SK-N-SH treated with all-trans-retinoic acid at 6 μM for 48 hours (cell line): ENCODE measurements around the gene CIBAR2.

Experiments
- ATAC-seq: fragments of 200-7000 bp; cut with Tn5 transposase; 3 replicates; pipeline ENCODE4 v1.9.1; 2020; ENCODE audit warnings: mild to moderate bottlenecking, moderate library complexity
- ARNTL ChIP-seq: fragments of 450-650 bp; formaldehyde crosslinking; IDR thresholded peaks from 2 replicates; pipeline ENCODE4 v1.5.0; 2020; ENCODE audit warnings: low read depth, mild to moderate bottlenecking, moderate library complexity, borderline replicate concordance
- CSDC2 ChIP-seq: fragments of 250-450 bp; sonication (Bioruptor Pico); IDR thresholded peaks from 2 replicates; pipeline ENCODE4 v1.5.0; 2020; ENCODE audit warnings: mild to moderate bottlenecking, moderate library complexity
- ESRRG ChIP-seq: fragments of 250-450 bp; sonication (Bioruptor Pico); IDR thresholded peaks from 2 replicates; pipeline ENCODE4 v1.6.1; 2021; ENCODE audit warnings: mild to moderate bottlenecking
- ISL1 ChIP-seq: fragments of 250-450 bp; sonication (Bioruptor Pico); IDR thresholded peaks from 2 replicates; pipeline ENCODE4 v2.1.2; 2022; ENCODE audit warnings: mild to moderate bottlenecking, moderate library complexity
- OSR1 ChIP-seq: fragments of 250-450 bp; sonication (Bioruptor Pico); IDR thresholded peaks from 2 replicates; pipeline ENCODE4 v1.8.0; 2022; ENCODE audit warnings: moderate library complexity, mild to moderate bottlenecking, inconsistent platforms
- PPARA ChIP-seq: fragments of 250-450 bp; sonication (Bioruptor Pico); IDR thresholded peaks from 2 replicates; pipeline ENCODE4 v1.5.0; 2020; ENCODE audit warnings: mild to moderate bottlenecking, borderline replicate concordance
- TCF4 ChIP-seq: fragments of 250-450 bp; sonication (Bioruptor Pico); IDR thresholded peaks from 2 replicates; pipeline ENCODE4 v1.8.0; 2021; ENCODE audit warnings: mild to moderate bottlenecking, moderate library complexity, borderline replicate concordance
- TOX ChIP-seq: fragments of 250-450 bp; sonication (Bioruptor Pico); IDR thresholded peaks from 2 replicates; pipeline ENCODE4 v1.8.0; 2021; ENCODE audit warnings: mild to moderate bottlenecking, moderate library complexity, borderline replicate concordance
- ZC3H10 ChIP-seq: fragments of 250-450 bp; sonication (Bioruptor Pico); IDR thresholded peaks from 2 replicates; pipeline ENCODE4 v1.5.1; 2021; ENCODE audit warnings: mild to moderate bottlenecking, moderate library complexity
- ZFP30 ChIP-seq: fragments of 450-650 bp; formaldehyde crosslinking; IDR thresholded peaks from 2 replicates; pipeline ENCODE4 v1.5.0; 2022; ENCODE audit warnings: mild to moderate bottlenecking, moderate library complexity
- ZNF565 ChIP-seq: fragments of 450-650 bp; formaldehyde crosslinking; conservative IDR thresholded peaks from 2 replicates; pipeline ENCODE4 v1.5.0; 2020; ENCODE audit warnings: low read depth, mild to moderate bottlenecking, moderate library complexity
- TF ChIP-seq, protein P1 (sequence below): fragments of 250-450 bp; sonication (Bioruptor Pico); IDR thresholded peaks from 2 replicates; pipeline ENCODE4 v1.8.0; 2021; ENCODE audit warnings: low read depth, mild to moderate bottlenecking, moderate library complexity, borderline replicate concordance
- TF ChIP-seq, protein P2 (sequence below): fragments of 250-450 bp; sonication (Bioruptor Pico); IDR thresholded peaks from 2 replicates; pipeline ENCODE4 v1.8.0; 2020; ENCODE audit warnings: mild to moderate bottlenecking, moderate library complexity, borderline replicate concordance
- TF ChIP-seq, protein P3 (sequence below): fragments of 250-450 bp; sonication (Bioruptor Pico); IDR thresholded peaks from 2 replicates; pipeline ENCODE4 v1.5.1; 2020; ENCODE audit warnings: low read depth, mild to moderate bottlenecking, moderate library complexity
- TF ChIP-seq, protein P4 (sequence below): fragments of 250-450 bp; sonication (Bioruptor Pico); IDR thresholded peaks from 2 replicates; pipeline ENCODE4 v1.5.1; 2021; ENCODE audit warnings: mild to moderate bottlenecking, moderate library complexity

The CIBAR2 gene

DNA sequence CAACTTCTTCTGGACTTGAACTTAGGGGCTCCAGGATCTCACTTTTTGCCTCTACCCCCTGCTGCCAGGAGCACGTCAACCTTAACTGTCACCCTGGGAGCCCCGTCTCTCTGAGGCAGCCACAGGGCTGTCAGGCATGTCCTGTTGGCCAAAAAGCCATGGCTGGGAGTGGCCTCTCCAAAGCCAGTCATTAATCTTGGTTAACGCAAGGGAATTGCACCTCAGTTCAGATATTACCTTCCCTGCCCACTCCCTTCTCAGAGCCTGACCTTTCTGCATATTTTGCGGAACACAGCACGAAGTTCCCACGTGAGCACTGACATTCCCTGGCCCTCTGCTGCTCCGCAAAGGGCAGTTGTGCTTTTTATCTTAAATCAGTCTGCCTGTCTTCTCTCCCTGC is 44.2 kb upstream of the CIBAR2 start:
- ATAC-seq, result no peak
- TF ChIP-seq ZNF565, result no peak

DNA sequence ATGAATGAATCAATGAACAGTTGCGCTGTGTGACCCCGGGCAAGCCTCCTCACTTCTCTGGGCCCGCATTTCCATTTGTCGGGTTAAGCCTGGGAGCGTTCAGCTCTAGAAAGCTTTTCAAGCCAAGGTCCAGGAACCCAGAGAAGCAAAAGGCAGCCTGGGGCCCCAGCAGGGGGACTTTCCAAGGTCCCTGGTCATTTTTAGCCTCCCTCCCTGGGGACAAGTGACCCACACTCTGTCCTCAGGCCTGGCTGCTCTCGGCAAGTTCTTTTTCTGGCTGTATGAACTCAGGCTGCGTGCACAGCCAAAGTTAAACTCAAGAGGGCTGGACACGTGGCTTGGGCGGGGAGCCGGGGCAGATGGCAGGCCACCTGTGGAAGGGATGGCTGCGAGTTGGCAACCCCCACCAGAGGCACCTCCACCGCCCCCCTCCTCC is 41.4 kb upstream of the CIBAR2 start:
- TF ChIP-seq, protein P1, sequence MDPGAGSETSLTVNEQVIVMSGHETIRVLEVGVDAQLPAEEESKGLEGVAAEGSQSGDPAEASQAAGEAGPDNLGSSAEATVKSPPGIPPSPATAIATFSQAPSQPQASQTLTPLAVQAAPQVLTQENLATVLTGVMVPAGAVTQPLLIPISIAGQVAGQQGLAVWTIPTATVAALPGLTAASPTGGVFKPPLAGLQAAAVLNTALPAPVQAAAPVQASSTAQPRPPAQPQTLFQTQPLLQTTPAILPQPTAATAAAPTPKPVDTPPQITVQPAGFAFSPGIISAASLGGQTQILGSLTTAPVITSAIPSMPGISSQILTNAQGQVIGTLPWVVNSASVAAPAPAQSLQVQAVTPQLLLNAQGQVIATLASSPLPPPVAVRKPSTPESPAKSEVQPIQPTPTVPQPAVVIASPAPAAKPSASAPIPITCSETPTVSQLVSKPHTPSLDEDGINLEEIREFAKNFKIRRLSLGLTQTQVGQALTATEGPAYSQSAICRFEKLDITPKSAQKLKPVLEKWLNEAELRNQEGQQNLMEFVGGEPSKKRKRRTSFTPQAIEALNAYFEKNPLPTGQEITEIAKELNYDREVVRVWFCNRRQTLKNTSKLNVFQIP (CRISPR knock-in tag), result no peak
- TF ChIP-seq, protein P2, sequence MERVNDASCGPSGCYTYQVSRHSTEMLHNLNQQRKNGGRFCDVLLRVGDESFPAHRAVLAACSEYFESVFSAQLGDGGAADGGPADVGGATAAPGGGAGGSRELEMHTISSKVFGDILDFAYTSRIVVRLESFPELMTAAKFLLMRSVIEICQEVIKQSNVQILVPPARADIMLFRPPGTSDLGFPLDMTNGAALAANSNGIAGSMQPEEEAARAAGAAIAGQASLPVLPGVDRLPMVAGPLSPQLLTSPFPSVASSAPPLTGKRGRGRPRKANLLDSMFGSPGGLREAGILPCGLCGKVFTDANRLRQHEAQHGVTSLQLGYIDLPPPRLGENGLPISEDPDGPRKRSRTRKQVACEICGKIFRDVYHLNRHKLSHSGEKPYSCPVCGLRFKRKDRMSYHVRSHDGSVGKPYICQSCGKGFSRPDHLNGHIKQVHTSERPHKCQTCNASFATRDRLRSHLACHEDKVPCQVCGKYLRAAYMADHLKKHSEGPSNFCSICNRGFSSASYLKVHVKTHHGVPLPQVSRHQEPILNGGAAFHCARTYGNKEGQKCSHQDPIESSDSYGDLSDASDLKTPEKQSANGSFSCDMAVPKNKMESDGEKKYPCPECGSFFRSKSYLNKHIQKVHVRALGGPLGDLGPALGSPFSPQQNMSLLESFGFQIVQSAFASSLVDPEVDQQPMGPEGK (CRISPR knock-in tag), result no peak
- ATAC-seq, result no peak

DNA sequence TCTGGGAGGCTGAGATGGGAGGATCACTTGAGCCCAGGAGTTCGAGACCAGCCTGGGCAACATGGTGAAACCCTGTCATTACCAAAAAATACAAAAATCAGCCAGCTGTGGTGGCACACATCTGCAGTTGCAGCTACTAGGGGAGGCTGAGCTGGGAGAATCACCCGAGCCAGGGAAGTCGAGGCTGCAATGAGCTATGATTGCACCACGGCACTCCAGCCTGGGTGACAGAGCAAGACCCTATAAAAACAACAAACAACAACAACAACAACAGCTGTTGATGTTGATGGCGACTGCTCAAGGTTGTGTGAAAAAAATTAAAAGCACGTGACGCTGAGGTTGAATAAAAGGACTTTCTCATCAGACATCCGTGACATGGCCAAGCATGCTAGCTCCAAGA is 40.8 kb upstream of the CIBAR2 start:
- TF ChIP-seq, protein P3, sequence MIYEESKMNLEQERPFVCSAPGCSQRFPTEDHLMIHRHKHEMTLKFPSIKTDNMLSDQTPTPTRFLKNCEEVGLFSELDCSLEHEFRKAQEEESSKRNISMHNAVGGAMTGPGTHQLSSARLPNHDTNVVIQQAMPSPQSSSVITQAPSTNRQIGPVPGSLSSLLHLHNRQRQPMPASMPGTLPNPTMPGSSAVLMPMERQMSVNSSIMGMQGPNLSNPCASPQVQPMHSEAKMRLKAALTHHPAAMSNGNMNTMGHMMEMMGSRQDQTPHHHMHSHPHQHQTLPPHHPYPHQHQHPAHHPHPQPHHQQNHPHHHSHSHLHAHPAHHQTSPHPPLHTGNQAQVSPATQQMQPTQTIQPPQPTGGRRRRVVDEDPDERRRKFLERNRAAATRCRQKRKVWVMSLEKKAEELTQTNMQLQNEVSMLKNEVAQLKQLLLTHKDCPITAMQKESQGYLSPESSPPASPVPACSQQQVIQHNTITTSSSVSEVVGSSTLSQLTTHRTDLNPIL (CRISPR knock-in tag), result no peak
- TF ChIP-seq, protein P2 (CRISPR knock-in tag), result no peak
- TF ChIP-seq ISL1 (CRISPR knock-in tag) (no peak), ZNF565 (no peak), ARNTL (CRISPR knock-in tag) (no peak), TCF4 (CRISPR knock-in tag) (no peak), CSDC2 (CRISPR knock-in tag) (no peak), PPARA (CRISPR knock-in tag) (no peak), ESRRG (CRISPR knock-in tag) (no peak), ZFP30 (no peak), TOX (CRISPR knock-in tag) (no peak)
- TF ChIP-seq, protein P4, sequence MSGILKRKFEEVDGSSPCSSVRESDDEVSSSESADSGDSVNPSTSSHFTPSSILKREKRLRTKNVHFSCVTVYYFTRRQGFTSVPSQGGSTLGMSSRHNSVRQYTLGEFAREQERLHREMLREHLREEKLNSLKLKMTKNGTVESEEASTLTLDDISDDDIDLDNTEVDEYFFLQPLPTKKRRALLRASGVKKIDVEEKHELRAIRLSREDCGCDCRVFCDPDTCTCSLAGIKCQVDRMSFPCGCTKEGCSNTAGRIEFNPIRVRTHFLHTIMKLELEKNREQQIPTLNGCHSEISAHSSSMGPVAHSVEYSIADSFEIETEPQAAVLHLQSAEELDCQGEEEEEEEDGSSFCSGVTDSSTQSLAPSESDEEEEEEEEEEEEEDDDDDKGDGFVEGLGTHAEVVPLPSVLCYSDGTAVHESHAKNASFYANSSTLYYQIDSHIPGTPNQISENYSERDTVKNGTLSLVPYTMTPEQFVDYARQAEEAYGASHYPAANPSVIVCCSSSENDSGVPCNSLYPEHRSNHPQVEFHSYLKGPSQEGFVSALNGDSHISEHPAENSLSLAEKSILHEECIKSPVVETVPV (CRISPR knock-in tag), result no peak
- TF ChIP-seq, protein P1 (CRISPR knock-in tag), result no peak
- ATAC-seq, result no peak

DNA sequence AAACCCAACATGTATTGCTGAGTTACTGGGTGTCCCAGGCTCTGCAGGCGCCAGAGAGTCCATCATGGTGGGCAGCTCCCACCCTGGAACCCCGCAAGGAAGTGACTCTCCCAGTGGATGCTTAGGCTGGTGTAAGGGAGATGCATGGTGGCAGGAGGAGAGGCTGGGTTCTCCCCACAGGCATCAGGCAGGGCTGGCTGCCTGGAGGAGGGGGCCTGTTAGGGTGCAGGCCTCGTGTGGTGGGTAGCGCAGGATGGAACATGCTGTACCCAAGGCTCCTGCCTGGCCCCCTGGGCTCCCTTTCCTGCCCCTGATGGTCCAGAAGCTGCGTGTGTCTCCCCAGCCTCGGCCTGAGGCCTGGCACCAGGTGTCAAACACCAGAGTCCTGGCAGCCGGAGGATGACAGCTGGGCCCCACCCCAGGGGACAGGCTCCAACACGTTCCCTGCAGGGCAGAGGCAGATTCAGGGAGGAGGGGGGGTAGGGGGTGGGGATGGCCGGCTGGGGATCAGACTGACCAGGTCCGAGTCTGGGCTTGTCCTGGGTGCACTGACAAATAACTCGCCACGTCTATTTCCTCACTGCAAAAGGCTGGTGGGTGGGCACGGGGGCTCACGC is 40.2 kb upstream of the CIBAR2 start:
- peak; percentile 6; the same call in 2 of the 3 replicates for ATAC-seq
- TF ChIP-seq ARNTL (CRISPR knock-in tag) (no peak), TCF4 (CRISPR knock-in tag) (no peak), OSR1 (CRISPR knock-in tag) (no peak), ZNF565 (no peak), CSDC2 (CRISPR knock-in tag) (no peak), ZC3H10 (CRISPR knock-in tag) (no peak), TOX (CRISPR knock-in tag) (no peak)
- TF ChIP-seq, protein P1 (CRISPR knock-in tag), result no peak
- TF ChIP-seq, protein P3 (CRISPR knock-in tag), result no peak
- TF ChIP-seq, protein P2 (CRISPR knock-in tag), result no peak
- TF ChIP-seq, protein P4 (CRISPR knock-in tag), result no peak
